ENCODE results near the gene MUC6.

Gene MUC6

GRCh38 chr11:1026641-1027482, 9.7 kb downstream of the MUC6 start:
- no peak for DNase-seq (ENCODE audit: low read depth)
- TF ChIP-seq CTCF (IDR thresholded peaks at IDR 0.05; ENCODE audit: control insufficient read depth, insufficient read depth, low read depth, low read length, missing control alignments), result no peak
- H3K4me3 ChIP-seq (ENCODE audit: control insufficient read depth, low read depth, low read length), result no peak overlapping the region

DNA sequence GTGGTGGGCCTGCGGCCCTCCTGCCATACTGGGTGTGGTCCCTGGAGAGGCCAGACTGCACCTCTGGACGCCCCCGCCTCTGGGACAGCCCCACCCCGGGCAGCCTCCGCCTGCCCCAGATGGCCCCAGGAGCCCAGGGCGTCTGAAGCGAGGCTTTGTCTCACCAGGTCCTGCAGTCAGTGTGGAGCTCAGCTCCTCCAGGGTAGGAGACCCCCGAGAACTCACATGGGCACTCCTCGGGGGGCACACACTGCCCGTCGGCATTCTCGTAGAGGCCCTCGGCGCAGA, 10.4 kb downstream of the MUC6 start:
- no peak for TF ChIP-seq CTCF (IDR thresholded peaks at IDR 0.05; ENCODE audit: control insufficient read depth, insufficient read depth, low read depth, low read length, missing control alignments)
- no peak for DNase-seq (ENCODE audit: low read depth)

GRCh38 chr11:1025410-1026162, 10.9 kb downstream of the MUC6 start:
- no peak for TF ChIP-seq CTCF (IDR thresholded peaks at IDR 0.05; ENCODE audit: control insufficient read depth, insufficient read depth, low read depth, low read length, missing control alignments)
- DNase-seq (ENCODE audit: low read depth), result no peak
- no peak overlapping the region for H3K4me3 ChIP-seq (ENCODE audit: control insufficient read depth, low read depth, low read length)

More for the DNA sequence above, 10.4 kb downstream of the MUC6 start:
- H3K4me3 ChIP-seq (ENCODE audit: control insufficient read depth, low read depth, low read length), result no peak overlapping the region

DNA sequence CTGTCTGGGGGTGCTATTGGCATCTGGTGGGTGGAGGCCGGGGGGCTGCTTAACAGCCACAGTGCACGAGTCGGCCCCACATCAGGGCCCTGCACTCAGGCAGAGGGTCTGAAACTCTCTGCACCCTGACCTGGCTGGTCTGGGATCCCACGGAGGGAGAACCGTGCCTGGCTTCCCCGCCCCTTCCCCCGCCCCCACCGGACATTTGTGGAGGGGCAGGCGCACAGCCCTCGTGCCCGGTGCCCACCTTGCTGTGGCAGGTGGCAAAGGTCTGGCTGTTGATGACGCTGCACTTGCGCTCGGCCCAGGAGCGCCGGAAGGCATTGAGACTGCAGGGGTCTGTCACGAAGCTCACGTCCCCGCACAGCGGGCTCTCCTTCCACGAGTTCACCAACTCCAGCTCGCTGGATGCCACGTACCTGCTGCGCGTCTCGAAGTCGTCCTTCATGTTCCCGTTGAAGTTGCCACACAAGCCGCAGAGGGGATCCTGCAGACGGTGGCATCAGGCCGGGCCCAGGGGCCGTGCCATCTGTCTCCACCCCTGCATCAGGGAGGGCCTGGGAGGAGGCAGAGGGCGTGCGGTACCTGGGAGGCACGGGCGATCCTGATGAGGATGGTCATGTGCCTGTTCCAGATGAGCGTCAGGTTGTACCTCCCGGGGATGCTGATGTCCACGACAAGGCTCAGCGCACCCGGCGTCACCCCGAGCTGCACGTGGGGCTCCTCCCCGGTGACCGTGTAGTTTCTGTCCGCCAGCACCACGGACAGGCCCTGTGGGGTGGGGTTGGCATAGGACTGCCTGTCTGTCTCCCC, 11.7 kb downstream of the MUC6 start:
- TF ChIP-seq CTCF (IDR thresholded peaks at IDR 0.05; ENCODE audit: control insufficient read depth, insufficient read depth, low read depth, low read length, missing control alignments), result no peak
- H3K4me3 ChIP-seq (ENCODE audit: control insufficient read depth, low read depth, low read length), result no peak overlapping the region
- DNase-seq (ENCODE audit: low read depth), result no peak

DNA sequence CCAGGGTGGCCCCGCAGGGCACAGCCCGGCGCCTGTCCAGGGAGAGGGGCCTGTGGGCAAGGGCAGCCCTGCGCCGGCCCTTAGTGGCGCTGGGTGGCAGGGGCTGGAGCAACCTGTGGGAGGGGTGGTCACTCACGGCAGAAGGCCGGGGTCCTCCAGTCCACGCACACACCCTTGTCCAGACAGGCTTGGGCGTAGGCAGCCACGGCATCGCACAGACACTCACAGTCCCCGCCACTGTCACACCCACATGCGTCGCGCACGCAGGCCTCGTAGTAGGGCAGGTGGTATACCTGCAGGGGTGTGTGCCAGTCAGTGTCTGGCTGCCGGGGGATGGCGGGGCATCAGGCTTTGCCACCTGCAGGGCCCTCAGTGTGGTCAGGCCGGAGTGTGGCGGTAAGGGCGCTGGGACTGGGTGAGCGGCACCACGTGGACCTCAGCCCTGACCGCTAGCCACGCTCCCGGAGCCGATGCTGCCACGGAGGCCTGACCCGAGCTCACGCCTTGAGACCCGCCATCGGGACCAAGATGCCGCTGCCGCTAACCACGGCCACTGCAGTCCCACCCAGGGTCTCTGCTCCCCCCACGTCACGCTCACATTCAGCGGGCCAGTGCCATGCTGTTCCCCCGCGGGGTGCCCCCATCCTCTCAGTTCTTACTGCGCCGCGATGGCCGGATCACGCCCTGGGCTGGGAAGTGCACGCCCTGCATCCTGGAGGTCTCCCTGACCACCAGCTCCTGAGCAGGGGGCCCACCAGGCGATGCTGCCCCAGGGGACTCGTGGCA, 12.5 kb downstream of the MUC6 start:
- no peak for DNase-seq (ENCODE audit: low read depth)
- no peak for TF ChIP-seq CTCF (IDR thresholded peaks at IDR 0.05; ENCODE audit: control insufficient read depth, insufficient read depth, low read depth, low read length, missing control alignments)
- H3K4me3 ChIP-seq (ENCODE audit: control insufficient read depth, low read depth, low read length), result no peak overlapping the region

Data from AG09309 (cell line).